ENCODE results near the gene USP35.
"Not testable (repeated sequence)": the region's sequence is repeated elsewhere in the genome, so short reads cannot be mapped to it uniquely, and the experiment has no call there.

Gene USP35

GRCh38 chr11:78217650-78218541, 29.2 kb downstream of the USP35 start:
- DNase-seq (ENCODE audit: low spot score) = no peak

GRCh38 chr11:78218707-78219492, 30.2 kb downstream of the USP35 start:
- DNase-seq (ENCODE audit: low spot score) = no peak

DNA sequence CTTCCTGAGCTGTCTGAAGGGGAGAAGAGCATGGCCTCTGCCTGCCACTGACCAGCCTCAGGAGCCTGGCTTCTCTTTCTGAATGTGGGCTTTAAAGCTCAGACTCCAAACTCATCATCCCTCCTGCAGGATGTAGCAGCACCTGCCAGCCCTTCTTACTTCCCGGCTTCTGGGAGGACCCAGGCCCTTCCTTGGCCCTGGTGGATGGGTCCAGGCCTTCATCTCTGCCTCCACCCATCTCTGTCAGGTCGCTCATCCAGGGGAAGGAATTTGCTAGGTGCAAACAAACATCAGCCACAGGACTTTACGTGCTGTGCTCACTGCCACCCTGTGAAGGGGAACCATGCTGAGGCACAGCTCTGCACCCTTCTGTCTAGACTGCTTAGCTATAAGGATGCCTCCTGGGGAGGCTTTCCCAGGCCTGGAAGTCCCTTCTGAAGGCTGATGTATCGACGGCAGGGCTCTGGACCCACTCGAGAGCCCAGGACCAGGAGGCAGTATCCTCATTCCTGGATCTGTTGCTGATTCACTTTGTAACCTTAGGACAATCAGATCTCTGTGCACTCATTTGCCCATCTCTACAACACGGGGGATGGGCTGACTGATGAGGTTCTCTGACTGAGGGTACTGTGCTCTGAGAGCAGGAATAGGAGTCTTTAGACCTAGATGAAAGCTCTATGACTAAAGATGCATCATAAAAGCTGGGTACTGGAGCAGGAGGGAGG, 30.9 kb downstream of the USP35 start:
- no peak for DNase-seq (ENCODE audit: low spot score)

- no peak for DNase-seq (ENCODE audit: low spot score)
Measured at GRCh38 chr11:78220218-78221157, 31.8 kb downstream of the USP35 start.

- DNase-seq (ENCODE audit: low spot score) = no peak
Measured at GRCh38 chr11:78221396-78222315, 32.9 kb downstream of the USP35 start.

- not testable (repeated sequence) for DNase-seq (ENCODE audit: low spot score)
Measured at GRCh38 chr11:78222726-78223125, 34.0 kb downstream of the USP35 start.

- DNase-seq (ENCODE audit: low spot score) = no peak
Measured at GRCh38 chr11:78223320-78223954, 34.7 kb downstream of the USP35 start.

GRCh38 chr11:78224506-78224905, 35.8 kb downstream of the USP35 start:
- DNase-seq (ENCODE audit: low spot score) = no peak

- DNase-seq (ENCODE audit: low spot score) = no peak
Measured at GRCh38 chr11:78224906-78225420, 36.2 kb downstream of the USP35 start.

GRCh38 chr11:78226684-78227680, 38.3 kb downstream of the USP35 start:
- DNase-seq (ENCODE audit: low spot score) = no peak

DNA sequence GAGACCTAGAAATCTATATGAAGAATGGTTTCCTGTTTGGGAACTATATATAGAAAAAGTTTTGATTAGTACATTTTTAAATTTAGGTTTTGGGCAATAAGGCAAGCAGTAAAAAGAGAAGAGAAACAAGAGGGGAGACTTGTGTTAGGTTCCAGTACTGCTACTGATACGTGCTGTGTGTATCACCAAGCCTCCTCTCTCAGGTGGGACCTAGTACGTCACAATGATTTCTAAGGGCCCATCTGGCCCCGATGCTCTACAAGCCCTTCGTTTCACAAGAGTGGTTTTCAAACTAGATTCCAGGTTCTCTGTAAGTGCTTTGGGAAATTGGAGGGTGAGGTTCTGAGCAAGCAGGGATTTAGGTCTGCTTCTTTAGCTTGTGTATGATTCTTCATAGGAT, 39.2 kb downstream of the USP35 start:
- no peak for DNase-seq (ENCODE audit: low spot score)

DNA sequence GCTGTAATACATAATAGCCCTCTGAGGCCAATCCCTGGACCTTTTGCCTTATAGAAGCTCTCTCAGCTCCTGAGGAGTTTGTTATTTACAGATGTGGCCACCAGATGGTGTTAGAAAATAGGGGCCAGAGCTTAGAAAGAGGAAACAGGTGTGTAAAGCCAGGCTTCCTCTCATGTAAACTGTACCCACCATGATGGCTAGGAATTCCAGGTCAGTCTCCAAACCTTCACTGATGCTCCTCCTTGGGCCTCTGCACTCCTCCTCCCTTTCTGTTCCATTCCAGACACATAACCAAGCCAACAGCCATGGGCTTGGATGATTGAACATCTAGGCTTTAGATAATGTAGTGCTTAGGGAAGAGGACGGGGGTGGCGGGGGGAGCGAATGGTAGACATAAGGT, 39.7 kb downstream of the USP35 start:
- DNase-seq (ENCODE audit: low spot score) = peak; percentile 78

GRCh38 chr11:78229106-78229505, 40.4 kb downstream of the USP35 start:
- no peak for DNase-seq (ENCODE audit: low spot score)

GRCh38 chr11:78230161-78230877, 41.6 kb downstream of the USP35 start:
- no peak for DNase-seq (ENCODE audit: low spot score)

DNA sequence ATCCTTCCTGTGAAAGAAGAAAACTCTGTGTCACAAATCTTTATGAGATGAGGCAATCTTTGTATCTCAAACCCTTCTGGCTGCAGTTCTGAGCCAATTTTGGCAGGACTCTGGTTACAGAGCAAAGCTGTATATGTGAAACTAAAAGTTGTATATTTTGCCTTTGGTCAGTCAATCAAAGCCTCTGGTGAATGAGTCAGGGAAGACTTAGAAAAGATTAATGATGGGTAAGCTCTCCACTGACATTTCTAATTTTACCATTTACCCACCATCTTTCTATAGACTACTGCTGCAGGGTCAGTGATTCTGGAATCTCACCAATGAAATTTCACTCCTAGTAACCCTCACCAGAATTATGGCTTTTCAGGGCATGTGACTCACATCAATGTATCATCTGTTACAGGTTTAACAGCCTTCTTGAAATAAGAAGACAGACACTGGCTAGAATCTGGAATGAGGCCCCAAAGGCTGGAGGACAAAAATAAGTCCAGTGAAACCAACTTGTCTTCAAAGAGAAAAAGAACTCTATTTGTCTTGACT, 43.3 kb downstream of the USP35 start:
- DNase-seq (ENCODE audit: low spot score) = no peak

GRCh38 chr11:78233046-78233445, 44.3 kb downstream of the USP35 start:
- not testable (repeated sequence) for DNase-seq (ENCODE audit: low spot score)

DNA sequence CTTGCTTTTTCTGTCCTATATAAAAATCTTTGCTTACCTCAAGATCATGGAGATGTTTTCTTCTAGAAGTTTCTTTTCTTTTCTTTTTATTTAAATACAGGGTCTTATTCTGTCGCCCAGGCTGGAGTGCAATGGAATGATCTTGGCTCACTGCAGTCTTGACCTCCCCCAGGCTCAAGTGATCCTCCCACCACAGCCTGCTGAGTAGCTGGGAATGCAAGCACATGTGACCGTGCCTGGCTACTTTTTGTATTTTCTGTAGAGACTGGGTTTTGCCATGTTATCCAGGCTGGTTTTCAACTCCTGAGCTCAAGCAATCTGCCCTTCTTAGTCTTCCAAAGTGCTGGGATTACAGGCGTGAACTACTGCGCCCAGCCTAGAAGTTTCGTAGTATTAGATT, 45.3 kb downstream of the USP35 start:
- DNase-seq (ENCODE audit: low spot score) = no peak

Measured in iPS-NIHi11 (cell line).